Ascending aorta (tissue), 2 donors: ENCODE results near the gene HDAC11. TPM values are rescaled to one million over a fixed set of nuclear protein-coding genes. Genes with fewer than 3 reads are reported as not detected.

Experiments used
- DNase-seq, 2 donors: peaks; one replicate each; pipeline ENCODE4 v3.0.0-alpha.2; 2019; ENCODE audit warnings: low spot score in 2 of 2
- H3K27ac ChIP-seq, 2 donors: fragments of 200-600 bp; sonication (generic); one replicate each; pipeline ENCODE4 v1.5.1; 2016 to 2017; ENCODE audit warnings: mild to moderate bottlenecking in 1 of 2
- H3K27me3 ChIP-seq: fragments of 200-600 bp; sonication (generic); one replicate; pipeline ENCODE4 v1.5.1; 2017
- H3K36me3 ChIP-seq, 2 donors: fragments of 200-600 bp; sonication (generic); one replicate each; pipeline ENCODE4 v1.5.1; 2016
- H3K4me1 ChIP-seq, 2 donors: fragments of 200-600 bp; sonication (generic); one replicate each; pipeline ENCODE4 v1.5.1; 2016 to 2017; ENCODE audit warnings: mild to moderate bottlenecking in 1 of 2
- H3K4me3 ChIP-seq, 2 donors: fragments of 200-600 bp; sonication (generic); one replicate each; pipeline ENCODE4 v1.5.1; 2016 to 2017; ENCODE audit warnings: mild to moderate bottlenecking in 1 of 2
- H3K9me3 ChIP-seq, 2 donors: fragments of 200-600 bp; sonication (generic); one replicate each; pipeline ENCODE4 v1.5.1; 2016
- CTCF ChIP-seq, 3 experiments: fragments of 200-600 bp in 2 of 3; fragments of 450-650 bp in 1 of 3; sonication (generic) in 2 of 3; IDR thresholded peaks; one replicate each; pipeline ENCODE4 v1.5.1; 2016 to 2019; ENCODE audit warnings: antibody characterized with exemption in 3 of 3, mild to moderate bottlenecking in 1 of 3, moderate library complexity in 1 of 3
- intact Hi-C: fragments of 100-400 bp; cut with DNase I; formaldehyde crosslinking; loops from one replicate; pipeline ENCODE4 v1.15.1; 2023
- total RNA-seq: library from RNA; depleted of rRNA; stranded (reverse); fragments of >200 nt; gene quantifications from one replicate; pipeline ENCODE4 v1.1.0, GENCODE V29; 2016

Gene HDAC11
- total RNA-seq, 1 donor from 2014 or later, result 15.8 TPM

- H3K36me3 ChIP-seq, result peaks cover 0 to 15% of the 10 kb centered on the region in 2 donors
- H3K27ac ChIP-seq, result no peak overlapping the region
- DNase-seq, result no peak
- H3K9me3 ChIP-seq, result no peaks in the 10 kb centered on the region
- H3K27me3 ChIP-seq, result no peaks in the 10 kb centered on the region
- intact Hi-C loops, result no loop called here
- H3K4me3 ChIP-seq, result no peak overlapping the region
- peaks cover 0 to 2% of the 10 kb centered on the region in 2 donors for H3K4me1 ChIP-seq
- no peak for TF ChIP-seq CTCF (IDR thresholded peaks at IDR 0.05)
Observed at GRCh38 chr3:13487403-13487802, 7.3 kb downstream of the HDAC11 start.

GRCh38 chr3:13491206-13491974, 11.3 kb downstream of the HDAC11 start:
- Histone ChIP-seq H3K27ac (no peak overlapping the region), H3K36me3 (peaks cover 0 to 20% of the 10 kb centered on the region in 2 donors), H3K4me3 (no peak overlapping the region), H3K27me3 (no peaks in the 10 kb centered on the region), H3K4me1 (no peaks in the 10 kb centered on the region), H3K9me3 (no peaks in the 10 kb centered on the region)
- intact Hi-C loops, result no loop called here
- no peak for DNase-seq
- TF ChIP-seq CTCF (IDR thresholded peaks at IDR 0.05), result no peak

- Histone ChIP-seq H3K27me3 (no peaks in the 10 kb centered on the region), H3K27ac (no peak overlapping the region), H3K4me3 (no peak overlapping the region), H3K4me1 (no peaks in the 10 kb centered on the region), H3K36me3 (peaks cover 0 to 20% of the 10 kb centered on the region in 2 donors), H3K9me3 (no peaks in the 10 kb centered on the region)
- TF ChIP-seq CTCF (IDR thresholded peaks at IDR 0.05), result no peak
- intact Hi-C loops, result no loop called here
- DNase-seq, result no peak
Observed at GRCh38 chr3:13492048-13492447, 11.9 kb downstream of the HDAC11 start.

GRCh38 chr3:13492976-13493866, 13.1 kb downstream of the HDAC11 start:
- TF ChIP-seq CTCF (IDR thresholded peaks at IDR 0.05), result no peak
- Histone ChIP-seq H3K4me3 (no peak overlapping the region), H3K36me3 (peaks cover 0 to 20% of the 10 kb centered on the region in 2 donors), H3K27ac (no peak overlapping the region), H3K27me3 (no peaks in the 10 kb centered on the region), H3K9me3 (no peaks in the 10 kb centered on the region), H3K4me1 (no peaks in the 10 kb centered on the region)
- intact Hi-C loops, result no loop called here
- no peak for DNase-seq

GRCh38 chr3:13493867-13494441, 13.8 kb downstream of the HDAC11 start:
- no peak for DNase-seq

More at GRCh38 chr3:13493867-13494441, 13.8 kb downstream of the HDAC11 start:
- intact Hi-C loops, result no loop called here
- no peaks in the 10 kb centered on the region for H3K4me1 ChIP-seq
- TF ChIP-seq CTCF (IDR thresholded peaks at IDR 0.05), result no peak
- H3K27me3 ChIP-seq, result no peaks in the 10 kb centered on the region
- H3K4me3 ChIP-seq, result no peak overlapping the region
- no peaks in the 10 kb centered on the region for H3K9me3 ChIP-seq
- no peak overlapping the region for H3K27ac ChIP-seq
- peaks cover 0 to 16% of the 10 kb centered on the region in 2 donors for H3K36me3 ChIP-seq
